ENCODE results near the gene CTAG1B.
"Not testable (repeated sequence)": the region's sequence is repeated elsewhere in the genome, so short reads cannot be mapped to it uniquely, and the experiment has no call there.

Gene CTAG1B

GRCh38 chrX:154620767-154621414 is 1.8 kb upstream of the CTAG1B start:
- DNase-seq: not testable (repeated sequence)

- DNase-seq: not testable (repeated sequence)
These were observed 5.5 kb downstream of the CTAG1B start for GRCh38 chrX:154613586-154613985.

GRCh38 chrX:154611146-154611545 is 7.9 kb downstream of the CTAG1B start:
- not testable (repeated sequence) for DNase-seq

- DNase-seq: not testable (repeated sequence)
These were observed 10.3 kb downstream of the CTAG1B start for GRCh38 chrX:154608823-154609222.

- not testable (repeated sequence) for DNase-seq
These were observed 11.1 kb downstream of the CTAG1B start for GRCh38 chrX:154607976-154608375.

- DNase-seq: no peak
These were observed 11.7 kb downstream of the CTAG1B start for GRCh38 chrX:154607370-154607769.

- no peak for DNase-seq
These were observed 13.5 kb downstream of the CTAG1B start for GRCh38 chrX:154605566-154605965.

- DNase-seq: no peak
These were observed 15.3 kb downstream of the CTAG1B start for GRCh38 chrX:154603438-154604430.

GRCh38 chrX:154602766-154603437 is 16.2 kb downstream of the CTAG1B start:
- no peak for DNase-seq

GRCh38 chrX:154602226-154602625 is 16.9 kb downstream of the CTAG1B start:
- DNase-seq: no peak

- DNase-seq: no peak
These were observed 18.2 kb downstream of the CTAG1B start for GRCh38 chrX:154600759-154601374.

GRCh38 chrX:154599531-154599930 is 19.6 kb downstream of the CTAG1B start:
- DNase-seq: no peak

GRCh38 chrX:154598656-154599055 is 20.4 kb downstream of the CTAG1B start:
- DNase-seq: no peak

- no peak for DNase-seq
These were observed 21.9 kb downstream of the CTAG1B start for GRCh38 chrX:154597221-154597620.

- no peak for DNase-seq
These were observed 22.7 kb downstream of the CTAG1B start for GRCh38 chrX:154596290-154596929.

GRCh38 chrX:154595559-154596249 is 23.4 kb downstream of the CTAG1B start:
- no peak for DNase-seq

- no peak for DNase-seq
These were observed 24.6 kb downstream of the CTAG1B start for GRCh38 chrX:154594491-154594890.

- no peak for DNase-seq
These were observed 25.9 kb downstream of the CTAG1B start for GRCh38 chrX:154593201-154593600.

GRCh38 chrX:154592505-154592904 is 26.6 kb downstream of the CTAG1B start:
- no peak for DNase-seq

GRCh38 chrX:154590415-154590814 is 28.7 kb downstream of the CTAG1B start:
- DNase-seq: not testable (repeated sequence)

- not testable (repeated sequence) for DNase-seq
These were observed 34.4 kb downstream of the CTAG1B start, which contains the start of gene CTAG1A for GRCh38 chrX:154584585-154585183. TSS of gene CTAG1A (plus strand) at chrX:154585133. CDS start at chrX:154585207, 74 bp downstream.
